CD4-positive, alpha-beta T cell (primary cell): ENCODE data around the gene GAL. TPM values are rescaled to one million over a fixed set of nuclear protein-coding genes. Genes with fewer than 3 reads are reported as not detected.

Experiments used
- ATAC-seq: fragments of 200-7000 bp; cut with Tn5 transposase; one replicate; pipeline ENCODE4 v1.10.0; 2022; ENCODE audit warnings: mild to moderate bottlenecking; ENCODE audit not compliant: poor library complexity
- CTCF ChIA-PET: fragments of 350-600 bp; sonication (Branson Sonifier 250); formaldehyde crosslinking; loops from one replicate; lab custom pipeline; 2021; ENCODE audit warnings: antibody characterized with exemption, inconsistent platforms; lab: Charles Lee
- POLR2A ChIA-PET: fragments of 350-600 bp; sonication (Branson Sonifier 250); formaldehyde crosslinking; loops from one replicate; lab custom pipeline; 2021; ENCODE audit warnings: antibody characterized with exemption, inconsistent platforms; lab: Charles Lee
- DNase-seq, 14 experiments: peaks; one replicate each; pipeline ENCODE4 v3.0.0-alpha.2; 2013 to 2020; ENCODE audit warnings: mixed read lengths in 2 of 14
- H3K27ac ChIP-seq, 2 donors: one replicate each; pipeline versions ENCODE4 v1.5.1 to v1.7.0; 2013; ENCODE audit warnings: low read length in 2 of 2, low read depth in 1 of 2, mild to moderate bottlenecking in 1 of 2
- H3K27me3 ChIP-seq, 2 experiments: 1 replicate in 1 of 2; 2 replicates in 1 of 2; pipeline versions ENCODE4 v1.6.1 to v1.7.0; 2013; ENCODE audit warnings: low read length in 2 of 2, control low read depth in 1 of 2, mild to moderate bottlenecking in 1 of 2, moderate library complexity in 1 of 2; ENCODE audit not compliant: insufficient read depth in 2 of 2, control insufficient read depth in 1 of 2
- H3K36me3 ChIP-seq: one replicate; pipeline ENCODE4 v1.6.1; 2013; ENCODE audit warnings: low read length, control low read depth; ENCODE audit not compliant: insufficient read depth
- H3K4me1 ChIP-seq: one replicate; pipeline ENCODE4 v1.6.1; 2013; ENCODE audit warnings: low read length, control low read depth; ENCODE audit not compliant: insufficient read depth
- H3K4me3 ChIP-seq: one replicate; pipeline ENCODE4 v1.5.1; 2013; ENCODE audit warnings: mild to moderate bottlenecking, low read length, moderate library complexity
- H3K9me3 ChIP-seq, 2 experiments: 1 replicate in 1 of 2; 2 replicates in 1 of 2; pipeline versions ENCODE4 v1.6.1 to v1.7.0; 2013; ENCODE audit warnings: low read length in 2 of 2, mild to moderate bottlenecking in 2 of 2, control low read depth in 1 of 2, moderate library complexity in 1 of 2; ENCODE audit not compliant: control insufficient read depth in 1 of 2, insufficient read depth in 1 of 2
- H3K27ac Mint-ChIP-seq: one replicate; pipeline ENCODE4 v1.8.0; 2020; ENCODE audit warnings: mixed read lengths
- H3K27me3 Mint-ChIP-seq: one replicate; pipeline ENCODE4 v1.8.0; 2021; ENCODE audit warnings: mixed read lengths
- H3K36me3 Mint-ChIP-seq: one replicate; pipeline ENCODE4 v1.8.0; 2021; ENCODE audit warnings: low read depth, mixed read lengths
- H3K4me1 Mint-ChIP-seq: one replicate; pipeline ENCODE4 v1.8.0; 2021; ENCODE audit warnings: low read depth, mixed read lengths
- H3K4me3 Mint-ChIP-seq: one replicate; pipeline ENCODE4 v1.8.0; 2020; ENCODE audit warnings: mild to moderate bottlenecking, mixed read lengths
- H3K9me3 Mint-ChIP-seq: one replicate; pipeline ENCODE4 v1.8.0; 2020; ENCODE audit warnings: mixed read lengths
- CTCF ChIP-seq: fragments of 200-600 bp; IDR thresholded peaks from one replicate; pipeline ENCODE4 v1.8.0; 2022; ENCODE audit warnings: antibody characterized with exemption, mild to moderate bottlenecking
- intact Hi-C, 2 experiments: fragments of 100-400 bp; cut with DNase I in 1 of 2; cut with micrococcal nuclease in 1 of 2; formaldehyde crosslinking; loops; one replicate each; pipeline versions ENCODE4 v1.15.1 to v1.9.0; 2023 to 2025; cut with DNase I, micrococcal nuclease
- total RNA-seq, 174 experiments: library from RNA in 2 of 174; stranded (reverse) in 2 of 174; gene quantifications; one replicate each; pipeline ENCODE4 v1.2.3 and lab custom pipeline; 2021 to 2026

The GAL gene
- total RNA-seq, 2 experiments from 2014 or later: not detected

DNA sequence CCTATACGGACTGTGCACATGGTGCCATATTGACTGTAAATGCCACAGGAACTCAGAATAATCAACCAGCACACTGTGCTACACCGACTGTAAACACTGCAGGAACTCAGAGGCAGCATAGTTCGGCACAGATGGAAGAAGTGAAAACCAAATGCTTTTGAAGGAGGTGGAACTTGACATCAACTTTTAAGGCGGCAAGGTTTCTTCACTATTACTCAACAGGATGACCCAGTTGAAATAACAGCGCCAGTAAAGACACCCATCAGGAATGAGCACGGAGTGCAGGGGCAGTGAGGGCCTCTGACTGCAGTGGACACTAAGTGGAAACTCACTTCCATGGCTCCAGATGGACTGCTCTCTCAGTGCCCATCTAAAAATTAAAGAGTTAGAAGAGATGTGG lies 51.3 kb downstream of the GAL start:
- H3K27ac ChIP-seq: no peak overlapping the region
- intact Hi-C loops: no loop called here
- Mint-ChIP-seq H3K4me3 (no peak overlapping the region), H3K9me3 (no peaks in the 10 kb centered on the region), H3K27me3 (no peaks in the 10 kb centered on the region), H3K36me3 (peaks cover 23% of the 10 kb centered on the region), H3K27ac (no peak overlapping the region), H3K4me1 (no peaks in the 10 kb centered on the region)
- no peaks in the 10 kb centered on the region for H3K27me3 ChIP-seq
- no peak for ATAC-seq
- H3K4me3 ChIP-seq: no peak overlapping the region
- H3K9me3 ChIP-seq: no peaks in the 10 kb centered on the region
- DNase-seq: no peak
- POLR2A ChIA-PET: no interaction called here
- no peaks in the 10 kb centered on the region for H3K4me1 ChIP-seq
- no peaks in the 10 kb centered on the region for H3K36me3 ChIP-seq
- no peak for TF ChIP-seq CTCF
- CTCF ChIA-PET: no interaction called here

Other genes with a start within 250 kb of the GAL start
- 100 to 1,000 TPM; 108 to 109 TPM for gene PPP6R3, start 223.8 kb upstream of the GAL start, total RNA-seq
- gene TESMIN, start 67.0 kb downstream of the GAL start, total RNA-seq: 1 to 10 TPM; 3.7 to 4.3 TPM
- gene CPT1A, start 157.4 kb downstream of the GAL start, total RNA-seq: 10 to 100 TPM; 11.3 to 13.2 TPM
- gene MRPL21, start 219.3 kb downstream of the GAL start, total RNA-seq: 10 to 100 TPM; 47.5 to 48.0 TPM
- 10 to 100 TPM; 17.5 to 18.5 TPM for gene IGHMBP2, start 219.3 kb downstream of the GAL start, total RNA-seq